ENCODE measurements around the gene GJB2. TPM values are rescaled to one million over a fixed set of nuclear protein-coding genes. Genes with fewer than 3 reads are reported as not detected.

The GJB2 gene
- total RNA-seq, 4 donors from 2014 or later, result 301 to 1,758 (median 1,011) TPM

- Histone ChIP-seq H3K4me1 (no peaks in the 10 kb centered on the region), H3K27me3 (peaks cover 0 to 69% (median 0%) of the 10 kb centered on the region in 4 donors), H3K36me3 (no peaks in the 10 kb centered on the region), H3K4me3 (no peak overlapping the region), H3K9me3 (no peaks in the 10 kb centered on the region), H3K27ac (no peak overlapping the region)
- no peak for DNase-seq
- TF ChIP-seq POLR2A (IDR thresholded peaks at IDR 0.05) (no peak), CTCF (IDR thresholded peaks at IDR 0.05) (no peak)
- WGBS, 2 donors, result 79 to 94% methylated on average over 3 to 4 of the region's 6 CpGs
- intact Hi-C loops (cut with DNase I), result loop anchor here (10.0 kb wide), 1 partner anchor 46 kb away; no protein-coding TSS in a partner anchor
Measured at GRCh38 chr13:20151016-20151415, 41.7 kb downstream of the GJB2 start.

GRCh38 chr13:20150561-20150960 is 42.2 kb downstream of the GJB2 start:
- peaks cover 0 to 69% (median 0%) of the 10 kb centered on the region in 4 donors for H3K27me3 ChIP-seq
- no peak overlapping the region for H3K27ac ChIP-seq
- H3K4me3 ChIP-seq, result no peak overlapping the region
- H3K36me3 ChIP-seq, result no peaks in the 10 kb centered on the region
- TF ChIP-seq POLR2A (IDR thresholded peaks at IDR 0.05), result no peak
- TF ChIP-seq CTCF (IDR thresholded peaks at IDR 0.05), result no peak
- 67 to 92% methylated on average over 3 to 6 of the region's 9 CpGs for WGBS, 2 donors
- H3K9me3 ChIP-seq, result no peaks in the 10 kb centered on the region
- H3K4me1 ChIP-seq, result no peaks in the 10 kb centered on the region
- intact Hi-C loops (cut with DNase I), result loop anchor here (10.0 kb wide), 1 partner anchor 46 kb away; no protein-coding TSS in a partner anchor
- DNase-seq, result no peak

- peaks cover 0 to 65% (median 0%) of the 10 kb centered on the region in 4 donors for H3K27me3 ChIP-seq
- no peaks in the 10 kb centered on the region for H3K4me1 ChIP-seq
- no peak overlapping the region for H3K27ac ChIP-seq
- 46 to 62% methylated on average over 9 of the region's 9 CpGs for WGBS, 2 donors
- intact Hi-C loops (cut with DNase I), result loop anchor here (10.0 kb wide), 1 partner anchor 45 kb away; no protein-coding TSS in a partner anchor
- no peak overlapping the region for H3K4me3 ChIP-seq
- H3K36me3 ChIP-seq, result no peaks in the 10 kb centered on the region
- no peaks in the 10 kb centered on the region for H3K9me3 ChIP-seq
- no peak for TF ChIP-seq POLR2A (IDR thresholded peaks at IDR 0.05)
- TF ChIP-seq CTCF (IDR thresholded peaks at IDR 0.05), result no peak
- DNase-seq, result no peak
Measured at GRCh38 chr13:20149762-20150161, 43.0 kb downstream of the GJB2 start.

- peaks cover 0 to 66% (median 0%) of the 10 kb centered on the region in 4 donors for H3K27me3 ChIP-seq
- WGBS, 2 donors, result 92 to 93% methylated on average over 8 to 12 of the region's 16 CpGs
- intact Hi-C loops (cut with DNase I), result no loop called here
- no peaks in the 10 kb centered on the region for H3K4me1 ChIP-seq
- no peak overlapping the region for H3K27ac ChIP-seq
- no peaks in the 10 kb centered on the region for H3K36me3 ChIP-seq
- no peaks in the 10 kb centered on the region for H3K9me3 ChIP-seq
- no peak overlapping the region for H3K4me3 ChIP-seq
- no peak for DNase-seq
- TF ChIP-seq POLR2A (IDR thresholded peaks at IDR 0.05), result no peak
- TF ChIP-seq CTCF (IDR thresholded peaks at IDR 0.05), result no peak
Measured at GRCh38 chr13:20148501-20149183, 44.1 kb downstream of the GJB2 start.

GRCh38 chr13:20146381-20146780 is 46.4 kb downstream of the GJB2 start:
- H3K9me3 ChIP-seq, result no peaks in the 10 kb centered on the region
- no peaks in the 10 kb centered on the region for H3K36me3 ChIP-seq
- DNase-seq, result no peak
- H3K27ac ChIP-seq, result no peak overlapping the region
- peaks cover 0 to 73% (median 5%) of the 10 kb centered on the region in 4 donors for H3K27me3 ChIP-seq
- H3K4me1 ChIP-seq, result peaks cover 0 to 8% (median 0%) of the 10 kb centered on the region in 3 donors
- WGBS, 2 donors, result 100% methylated on average over 1 of the region's 1 CpG
- intact Hi-C loops (cut with DNase I), result no loop called here
- TF ChIP-seq POLR2A (IDR thresholded peaks at IDR 0.05), result no peak
- TF ChIP-seq CTCF (IDR thresholded peaks at IDR 0.05), result no peak
- H3K4me3 ChIP-seq, result no peak overlapping the region

Measured in esophagus squamous epithelium (tissue), 5 donors.